ENCODE measurements around the gene RUVBL1. TPM values are rescaled to one million over a fixed set of nuclear protein-coding genes. Genes with fewer than 3 reads are reported as not detected.
A peak's percentile ranks its signal among the peaks of the same experiment; 100 is the strongest.

Gene RUVBL1
- total RNA-seq, 2 donors from 2014 or later, result 36.1 to 69.7 TPM

DNA sequence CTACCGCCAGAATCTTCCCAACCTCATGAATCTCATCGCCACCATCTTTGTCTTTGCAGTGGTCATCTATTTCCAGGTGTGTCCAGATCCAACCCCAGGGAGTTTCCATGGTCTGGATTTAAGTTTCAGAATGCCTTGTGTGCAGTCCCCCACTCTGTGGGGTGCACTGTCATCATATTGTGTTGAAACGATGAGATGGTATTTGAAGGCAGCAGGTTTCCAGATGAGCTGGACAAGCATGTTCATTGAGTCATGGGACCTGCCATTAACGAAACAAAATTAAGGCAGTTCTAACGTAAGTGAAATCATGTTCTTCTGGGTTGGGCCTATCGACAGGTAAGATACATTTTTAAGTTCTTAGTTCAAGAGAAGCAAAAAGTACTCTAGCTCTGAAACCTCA is 58.6 kb downstream of the RUVBL1 start:
- Mint-ChIP-seq H3K27ac (no peak overlapping the region), H3K9me3 (no peaks in the 10 kb centered on the region), H3K36me3 (peaks cover 35 to 57% of the 10 kb centered on the region in 2 donors)
- no peak for DNase-seq (ENCODE audit: low spot score in 2 of 2)
- ATAC-seq, result no peak

DNA sequence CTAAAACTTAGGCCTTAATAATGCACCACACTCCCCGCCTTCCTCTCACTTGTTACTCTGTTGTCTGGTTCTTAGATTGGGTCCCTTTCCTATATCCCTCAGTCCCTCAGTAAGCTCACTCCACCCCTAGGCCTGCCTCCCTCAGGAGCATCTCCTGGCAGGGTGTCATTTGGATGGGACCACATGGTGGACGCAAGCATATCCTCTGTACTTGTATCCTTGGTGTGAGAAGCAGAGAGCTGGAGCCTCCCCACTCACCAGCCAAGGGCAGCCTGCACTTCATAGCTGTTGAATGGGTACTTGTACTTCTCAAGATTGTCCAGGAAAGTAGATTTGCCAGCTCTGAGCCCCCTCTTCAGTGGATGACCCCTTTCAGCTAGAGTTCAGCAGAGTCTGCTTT is 59.7 kb downstream of the RUVBL1 start:
- Mint-ChIP-seq H3K36me3 (peaks cover 37 to 61% of the 10 kb centered on the region in 2 donors), H3K27ac (peak overlapping the region; percentile 48 to 74), H3K9me3 (no peaks in the 10 kb centered on the region)
- DNase-seq (ENCODE audit: low spot score in 2 of 2) (no peak), ATAC-seq (no peak)

DNA sequence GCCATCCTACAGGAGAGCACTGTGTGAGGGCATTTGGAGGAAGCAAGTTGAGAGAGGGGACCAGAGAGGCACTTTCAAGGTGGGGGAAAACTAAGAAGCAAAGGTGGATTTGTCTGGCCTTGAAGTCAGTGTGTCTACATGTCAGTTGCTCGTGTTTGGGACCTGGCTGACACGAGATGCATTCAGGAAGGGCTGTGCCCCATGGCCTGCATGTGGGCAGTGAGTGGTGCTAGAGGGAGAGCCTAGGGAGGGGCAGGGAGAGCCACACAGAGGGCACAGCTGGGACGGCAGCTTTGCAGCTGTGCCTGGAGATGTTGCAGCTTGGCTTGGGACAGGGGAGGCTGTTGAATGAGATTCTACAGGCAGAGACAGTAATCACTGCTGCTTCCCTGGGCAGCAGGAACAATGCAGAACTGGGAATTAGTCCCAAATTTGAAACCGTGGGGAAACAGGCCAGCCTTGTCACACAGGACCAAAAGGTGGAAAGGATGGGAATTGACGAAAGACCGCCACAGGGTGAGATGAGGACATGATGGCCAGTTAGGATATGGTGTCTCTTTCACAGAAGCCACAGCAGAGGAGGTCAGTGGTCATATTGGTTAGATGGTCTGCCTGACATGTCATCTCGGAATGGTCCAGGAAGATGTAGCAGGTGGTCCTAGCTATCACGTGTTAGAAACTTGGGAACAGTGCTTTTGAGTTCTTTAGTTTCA is 61.4 kb downstream of the RUVBL1 start:
- ATAC-seq, result peak in 1 of 2 donors; percentile 32
- Mint-ChIP-seq H3K36me3 (peaks cover 28 to 48% of the 10 kb centered on the region in 2 donors), H3K27ac (peak overlapping the region; percentile 67 to 90), H3K9me3 (no peaks in the 10 kb centered on the region)
- DNase-seq (ENCODE audit: low spot score in 2 of 2), result no peak

DNA sequence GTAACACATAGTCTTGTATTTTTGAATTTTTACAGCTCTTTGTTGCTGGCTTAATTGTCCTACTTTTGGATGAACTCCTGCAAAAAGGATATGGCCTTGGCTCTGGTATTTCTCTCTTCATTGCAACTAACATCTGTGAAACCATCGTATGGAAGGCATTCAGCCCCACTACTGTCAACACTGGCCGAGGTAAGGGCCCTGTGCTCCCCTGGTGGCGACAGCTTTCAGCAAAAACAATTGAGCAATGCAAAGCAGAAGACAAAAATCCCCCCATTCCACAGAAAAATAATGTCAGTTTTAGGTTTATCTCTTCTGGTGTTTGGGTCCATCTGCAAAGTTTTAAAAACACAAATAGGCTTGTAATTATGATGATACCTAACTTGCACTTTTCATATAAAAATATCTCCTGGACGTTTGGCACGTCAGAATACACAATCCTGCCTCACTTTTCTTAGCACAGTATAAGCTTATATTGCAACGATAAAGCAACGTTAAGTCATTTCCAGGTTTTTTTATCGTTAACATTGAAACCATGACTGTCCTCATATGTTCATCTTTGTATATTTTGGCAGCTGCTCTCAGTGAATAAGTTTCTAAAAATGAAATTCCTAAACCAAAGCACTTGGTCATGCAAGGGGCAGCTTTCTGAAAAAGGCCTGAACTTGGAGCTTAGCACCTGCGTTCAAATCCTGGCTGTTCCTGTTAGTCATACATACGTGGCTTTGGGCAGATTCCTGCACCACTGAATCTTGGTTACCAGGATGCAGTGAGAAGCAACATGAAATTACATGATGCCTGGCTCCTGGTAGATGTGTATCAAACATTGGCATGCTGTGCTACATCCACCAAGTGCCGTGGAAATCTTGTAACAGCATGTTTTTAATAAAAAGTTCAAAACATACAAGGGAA is 62.9 kb downstream of the RUVBL1 start:
- Mint-ChIP-seq H3K9me3 (no peaks in the 10 kb centered on the region), H3K27ac (peak overlapping the region; percentile 15 to 67), H3K36me3 (peaks cover 28 to 45% of the 10 kb centered on the region in 2 donors)
- ATAC-seq (no peak), DNase-seq (ENCODE audit: low spot score in 2 of 2) (no peak)

DNA sequence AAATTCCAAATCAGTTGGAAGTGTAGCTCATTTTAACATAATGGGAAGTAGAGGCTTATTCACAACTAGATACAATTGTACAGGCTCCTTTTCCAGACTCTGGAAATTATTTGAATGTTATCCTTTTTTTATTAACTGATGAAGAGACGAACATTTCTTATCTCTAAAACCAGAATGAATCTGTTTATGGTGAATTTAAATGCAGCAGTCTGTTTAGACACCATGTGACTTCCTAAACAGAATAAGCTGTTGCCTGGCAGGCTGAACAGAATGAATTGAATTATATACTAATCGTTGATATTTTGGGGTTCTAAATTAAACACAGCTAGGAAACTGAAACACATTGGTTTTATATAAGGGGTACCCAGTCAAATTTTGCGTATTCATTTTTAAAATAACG is 67.4 kb downstream of the RUVBL1 start:
- Mint-ChIP-seq H3K27ac (no peak overlapping the region), H3K9me3 (no peaks in the 10 kb centered on the region), H3K36me3 (peaks cover 52 to 55% of the 10 kb centered on the region in 2 donors)
- DNase-seq (ENCODE audit: low spot score in 2 of 2) (no peak), ATAC-seq (no peak)

DNA sequence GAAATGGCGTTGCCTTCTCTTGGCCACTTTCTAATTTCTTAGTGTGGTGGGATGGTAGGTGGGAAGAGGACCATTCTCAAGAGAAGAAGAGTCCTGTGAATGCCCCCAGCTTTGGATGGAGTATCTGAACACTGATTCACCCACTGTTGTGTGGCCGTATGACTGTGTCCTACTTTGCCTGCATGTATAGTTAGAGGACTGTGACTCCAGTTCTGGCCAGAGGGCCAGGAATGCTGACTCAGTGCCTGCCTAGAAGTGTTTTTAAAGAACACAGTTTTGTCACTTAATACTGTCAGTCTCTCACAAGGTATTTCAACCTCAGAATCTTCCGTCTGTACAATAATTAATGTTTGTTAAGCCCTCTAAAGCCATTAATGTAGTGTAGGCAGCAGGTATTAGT is 69.2 kb downstream of the RUVBL1 start:
- peaks cover 34 to 40% of the 10 kb centered on the region in 2 donors for H3K36me3 Mint-ChIP-seq
- H3K9me3 Mint-ChIP-seq, result no peaks in the 10 kb centered on the region
- ATAC-seq (no peak), DNase-seq (ENCODE audit: low spot score in 2 of 2) (no peak)
- peak overlapping the region in 1 of 2 donors; percentile 98 for H3K27ac Mint-ChIP-seq

DNA sequence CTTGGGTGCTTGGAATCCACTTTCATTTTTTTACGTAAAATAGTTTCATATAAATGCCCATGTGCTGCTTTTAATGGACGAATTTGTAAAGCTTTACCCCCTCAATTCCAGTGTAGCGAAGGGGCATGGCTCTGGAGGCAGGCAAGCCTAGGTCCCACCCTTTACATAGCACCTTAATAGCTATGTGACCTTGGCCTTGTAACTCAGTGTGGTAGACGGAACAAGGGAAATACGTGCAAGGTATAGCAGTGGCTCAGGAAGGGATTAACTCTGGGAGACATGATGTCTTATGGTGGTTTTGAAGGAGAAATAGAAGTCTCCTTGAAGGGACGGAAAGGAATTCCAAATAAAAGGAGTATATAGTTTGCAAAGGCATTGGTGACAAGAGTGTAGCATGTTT is 70.0 kb downstream of the RUVBL1 start:
- ATAC-seq (no peak), DNase-seq (ENCODE audit: low spot score in 2 of 2) (no peak)
- peaks cover 34 to 40% of the 10 kb centered on the region in 2 donors for H3K36me3 Mint-ChIP-seq
- peak overlapping the region; percentile 44 to 98 for H3K27ac Mint-ChIP-seq
- H3K9me3 Mint-ChIP-seq, result no peaks in the 10 kb centered on the region

DNA sequence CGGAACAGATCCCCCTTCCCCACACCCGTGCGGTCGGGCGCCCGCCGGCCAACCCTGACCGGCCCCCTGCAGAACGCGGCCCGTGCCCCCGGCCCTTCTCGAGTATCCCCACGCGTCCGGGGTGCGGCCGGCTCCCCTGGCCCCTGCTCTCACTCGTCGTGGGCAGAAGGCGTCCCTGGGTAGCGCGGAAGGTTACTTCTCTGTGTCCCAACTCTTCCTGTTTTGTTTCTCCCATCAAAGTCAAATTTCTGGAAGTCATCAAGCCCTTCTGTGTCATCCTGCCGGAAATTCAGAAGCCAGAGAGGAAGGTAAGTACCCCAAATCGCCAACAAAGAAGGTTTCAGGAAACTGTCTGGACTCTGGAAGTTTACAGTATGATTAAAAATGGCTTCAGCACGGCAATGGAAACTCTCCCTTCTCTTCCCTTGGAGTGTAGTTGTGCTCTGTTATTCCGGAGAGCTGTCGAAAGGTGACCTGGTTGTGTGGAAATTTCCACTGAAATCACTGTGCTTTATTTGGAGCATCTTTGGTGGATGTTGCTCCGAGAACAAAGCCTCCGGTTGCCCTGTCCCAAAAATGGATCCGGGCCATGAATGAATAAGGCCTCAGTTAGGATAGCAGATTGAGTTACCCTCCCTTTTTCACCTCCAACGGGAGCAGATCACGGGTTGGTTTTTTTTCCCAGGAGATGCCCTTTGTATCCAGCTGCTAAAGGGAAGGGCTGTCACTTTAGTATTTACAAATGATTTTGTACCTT is 70.8 kb downstream of the RUVBL1 start:
- DNase-seq (ENCODE audit: low spot score in 2 of 2) (no peak), ATAC-seq (peak in 1 of 2 donors; percentile 8)
- H3K27ac Mint-ChIP-seq, result peak overlapping the region; percentile 98 to 99
- no peaks in the 10 kb centered on the region for H3K9me3 Mint-ChIP-seq
- H3K36me3 Mint-ChIP-seq, result peaks cover 34 to 40% of the 10 kb centered on the region in 2 donors

DNA sequence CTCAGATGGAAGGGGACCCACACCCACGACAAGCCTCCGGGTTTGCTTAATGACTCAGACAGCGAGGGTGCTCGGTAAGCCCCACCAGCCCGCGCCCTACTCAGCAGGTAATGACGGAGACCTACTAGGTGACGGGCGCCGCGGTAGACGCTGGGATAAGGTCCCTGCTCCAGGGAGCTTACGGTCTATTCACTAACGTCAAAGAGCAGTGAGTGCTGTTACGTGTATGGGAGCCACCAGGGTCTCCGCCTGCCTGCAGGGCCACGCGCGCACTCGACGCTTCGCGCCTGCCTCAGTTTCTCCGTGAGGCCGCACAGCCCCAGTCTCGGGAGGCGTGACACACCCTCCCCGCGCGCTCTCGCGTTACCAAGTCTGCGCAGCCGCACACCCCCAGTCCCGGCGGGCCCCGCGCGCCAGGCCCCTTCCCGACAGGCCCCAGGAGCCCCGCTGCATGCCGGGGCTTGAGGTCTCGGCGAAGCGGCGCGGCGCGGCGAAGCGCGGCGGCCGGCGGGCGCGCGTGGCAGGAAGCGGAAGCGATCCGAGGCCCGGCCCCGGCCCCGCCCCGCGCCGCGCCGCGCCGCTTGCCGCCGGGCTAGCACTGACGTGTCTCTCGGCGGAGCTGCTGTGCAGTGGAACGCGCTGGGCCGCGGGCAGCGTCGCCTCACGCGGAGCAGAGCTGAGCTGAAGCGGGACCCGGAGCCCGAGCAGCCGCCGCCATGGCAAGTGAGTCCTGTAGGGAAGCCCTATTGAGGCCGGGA is 71.6 kb downstream of the RUVBL1 start, which contains the start of gene SEC61A1:
Gene SEC61A1 (plus strand): TSS at position 601 of the 758 bp plus-strand sequence. CDS start 116 bp downstream, at position 717.
- ATAC-seq (peak; percentile 89 to 95), DNase-seq (ENCODE audit: low spot score in 2 of 2) (peak; percentile 93 to 97)
- peak within 1 kb of the TSS; percentile 98 to 99 for H3K27ac Mint-ChIP-seq
- H3K9me3 Mint-ChIP-seq, result no peaks in the 10 kb centered on the region
- peaks cover 34 to 40% of the 10 kb centered on the region in 2 donors for H3K36me3 Mint-ChIP-seq

DNA sequence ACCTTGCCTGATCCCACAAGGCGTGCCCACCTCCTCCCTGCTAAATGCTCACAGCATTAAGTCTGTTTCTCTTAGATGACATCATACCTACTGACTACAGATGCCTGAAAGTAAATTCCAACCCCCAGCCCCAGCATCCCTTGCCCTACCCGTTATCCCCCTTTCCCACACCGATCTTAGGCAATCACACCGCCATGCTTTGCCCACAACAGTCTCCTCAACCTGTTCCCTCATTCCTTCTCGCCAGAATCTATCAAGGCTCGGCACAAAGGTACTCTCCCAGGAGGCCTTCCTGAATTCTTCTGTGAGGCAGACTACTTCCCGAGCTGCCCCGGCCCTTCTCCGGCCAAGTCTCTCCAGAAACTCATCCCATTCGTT is 72.2 kb downstream of the RUVBL1 start:
- peaks cover 34 to 40% of the 10 kb centered on the region in 2 donors for H3K36me3 Mint-ChIP-seq
- no peak for ATAC-seq

DNA sequence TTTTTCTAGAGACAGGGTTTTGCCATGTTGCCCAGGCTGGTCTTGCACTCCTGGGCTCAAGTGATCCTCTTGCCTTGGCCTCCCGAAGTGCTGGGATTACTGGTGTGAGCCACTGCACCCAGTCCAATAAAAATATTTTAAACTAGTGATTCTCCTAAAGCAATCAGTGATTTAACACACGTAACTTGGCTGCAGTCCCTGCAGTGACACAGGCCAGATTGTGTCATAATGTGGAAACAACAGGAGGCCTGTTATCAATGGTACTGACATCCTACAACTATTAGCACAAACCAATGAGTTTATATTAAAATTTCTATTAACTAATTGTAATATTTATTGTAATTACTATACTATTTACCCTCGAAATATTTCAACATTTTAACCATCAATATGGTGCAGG is 73.0 kb downstream of the RUVBL1 start:
- H3K27ac Mint-ChIP-seq, result no peak overlapping the region
- no peak for ATAC-seq
- no peaks in the 10 kb centered on the region for H3K9me3 Mint-ChIP-seq

More for the DNA sequence above, 72.2 kb downstream of the RUVBL1 start:
- DNase-seq (ENCODE audit: low spot score in 2 of 2), result no peak
- Mint-ChIP-seq H3K9me3 (no peaks in the 10 kb centered on the region), H3K27ac (peak overlapping the region; percentile 97 to 98)

DNA sequence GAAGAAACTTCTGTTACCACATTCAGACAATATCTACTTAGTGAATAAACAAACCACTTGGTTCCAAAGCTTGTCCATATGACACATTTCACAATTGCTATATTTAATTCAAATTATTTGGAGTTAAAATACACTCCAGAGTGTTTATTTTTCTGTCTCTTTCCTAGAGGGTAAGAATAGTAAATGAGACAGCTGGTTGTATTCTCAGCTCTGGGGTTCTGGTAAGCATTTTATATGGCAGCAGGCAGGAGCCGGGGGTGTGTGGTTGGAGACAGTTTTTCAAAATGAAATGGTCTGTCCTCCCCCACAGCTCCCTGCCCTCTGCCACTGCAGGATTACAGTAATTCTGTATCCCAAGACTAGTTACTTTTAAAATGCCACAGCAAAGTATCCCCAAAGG is 82.3 kb downstream of the RUVBL1 start:
- Mint-ChIP-seq H3K27ac (no peak overlapping the region), H3K9me3 (no peaks in the 10 kb centered on the region), H3K36me3 (no peaks in the 10 kb centered on the region)
- no peak for ATAC-seq
- DNase-seq (ENCODE audit: low spot score in 2 of 2), result no peak

More for the DNA sequence above, 73.0 kb downstream of the RUVBL1 start:
- peaks cover 32 to 38% of the 10 kb centered on the region in 2 donors for H3K36me3 Mint-ChIP-seq
- no peak for DNase-seq (ENCODE audit: low spot score in 2 of 2)

DNA sequence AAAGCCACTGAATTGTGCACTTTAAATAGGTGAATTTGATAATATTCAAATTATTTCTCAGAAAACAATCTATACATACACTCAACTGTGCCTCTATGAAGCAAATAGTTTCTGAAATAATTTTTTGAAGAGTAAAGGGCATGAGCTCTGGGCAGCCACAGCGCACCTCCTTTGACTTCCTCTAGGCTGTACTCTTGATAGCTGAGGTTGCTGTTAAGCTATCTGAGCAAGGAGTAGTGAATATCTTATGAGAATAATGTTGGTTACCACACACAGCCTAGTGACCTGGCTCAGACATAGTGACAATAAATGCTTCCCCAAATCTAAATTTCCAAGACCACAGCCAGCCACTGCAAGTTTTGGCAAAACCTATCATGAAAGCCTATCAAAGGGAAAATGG is 83.0 kb downstream of the RUVBL1 start:
- H3K36me3 Mint-ChIP-seq, result no peaks in the 10 kb centered on the region
- no peak overlapping the region for H3K27ac Mint-ChIP-seq
- DNase-seq (ENCODE audit: low spot score in 2 of 2) (no peak), ATAC-seq (no peak)
- no peaks in the 10 kb centered on the region for H3K9me3 Mint-ChIP-seq

DNA sequence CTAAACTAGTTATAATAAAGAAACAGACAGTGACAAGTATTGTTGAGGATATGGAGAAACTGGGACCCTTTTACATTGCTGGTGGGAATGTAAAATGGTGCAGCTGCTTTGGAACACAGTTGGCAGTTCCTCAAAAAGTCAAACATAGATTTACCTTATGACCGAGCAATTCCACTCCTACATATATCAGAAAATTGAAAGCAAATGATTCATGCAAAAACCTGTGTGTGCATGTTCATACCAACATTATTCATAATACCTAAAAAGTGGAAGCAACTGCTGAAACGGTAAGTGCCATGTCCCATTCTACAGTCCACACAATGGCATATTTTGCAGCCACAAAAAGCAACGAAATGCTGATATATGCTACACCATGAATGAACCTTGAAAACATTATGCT is 83.6 kb downstream of the RUVBL1 start:
- Mint-ChIP-seq H3K27ac (no peak overlapping the region), H3K36me3 (no peaks in the 10 kb centered on the region), H3K9me3 (no peaks in the 10 kb centered on the region)
- DNase-seq (ENCODE audit: low spot score in 2 of 2) (no peak), ATAC-seq (no peak)

DNA sequence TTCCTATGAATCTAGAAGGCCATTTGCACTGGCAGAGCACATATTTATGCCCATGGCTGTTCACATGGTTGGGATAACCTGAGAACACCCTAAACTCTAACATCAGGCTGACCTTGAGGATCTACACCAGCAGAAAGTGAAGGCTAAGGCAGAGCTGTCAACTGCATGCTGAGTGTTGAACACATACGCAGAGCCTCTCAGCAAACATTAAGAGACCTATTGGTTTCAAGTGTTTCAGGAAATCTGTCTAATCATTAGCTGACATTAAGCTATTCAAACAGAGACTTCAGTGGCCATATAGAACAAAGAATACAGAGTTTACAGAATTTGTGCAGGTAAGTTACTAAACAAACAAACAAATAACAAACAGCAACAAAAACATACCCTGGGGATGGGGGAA is 87.5 kb downstream of the RUVBL1 start:
- no peak for ATAC-seq

DNA sequence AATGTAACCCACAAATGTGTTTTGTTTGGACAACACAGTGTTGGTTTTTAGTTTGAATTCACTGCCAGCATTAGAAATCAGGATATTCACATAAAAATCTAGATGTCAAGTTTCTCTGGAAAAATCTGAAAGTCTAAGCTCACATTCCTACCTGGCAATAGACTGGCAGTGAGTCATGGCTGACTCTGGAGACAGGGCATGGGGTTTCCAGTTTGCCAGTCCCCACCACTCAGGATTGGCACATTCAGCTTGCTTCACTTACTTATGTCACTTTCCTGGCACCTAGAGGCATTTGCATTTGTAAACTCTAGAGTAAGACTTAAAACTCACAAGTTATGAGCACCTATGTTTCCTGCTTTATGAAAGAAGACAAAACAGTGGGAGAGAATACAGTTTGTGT is 90.5 kb downstream of the RUVBL1 start:
- DNase-seq (ENCODE audit: low spot score in 2 of 2) (no peak), ATAC-seq (no peak)
- Mint-ChIP-seq H3K36me3 (no peaks in the 10 kb centered on the region), H3K9me3 (no peaks in the 10 kb centered on the region), H3K27ac (no peak overlapping the region)

More for the DNA sequence above, 87.5 kb downstream of the RUVBL1 start:
- no peaks in the 10 kb centered on the region for H3K36me3 Mint-ChIP-seq
- no peak for DNase-seq (ENCODE audit: low spot score in 2 of 2)
- no peaks in the 10 kb centered on the region for H3K9me3 Mint-ChIP-seq
- no peak overlapping the region for H3K27ac Mint-ChIP-seq
